ENCODE measurements around the gene OR56A5. TPM values are rescaled to one million over a fixed set of nuclear protein-coding genes. Genes with fewer than 3 reads are reported as not detected.

OR56A5 gene
- total and polyA plus RNA-seq, 2 donors (not counting 3 experiments of a cell fraction or from before 2014, with no cell fraction given), result not detected

DNA sequence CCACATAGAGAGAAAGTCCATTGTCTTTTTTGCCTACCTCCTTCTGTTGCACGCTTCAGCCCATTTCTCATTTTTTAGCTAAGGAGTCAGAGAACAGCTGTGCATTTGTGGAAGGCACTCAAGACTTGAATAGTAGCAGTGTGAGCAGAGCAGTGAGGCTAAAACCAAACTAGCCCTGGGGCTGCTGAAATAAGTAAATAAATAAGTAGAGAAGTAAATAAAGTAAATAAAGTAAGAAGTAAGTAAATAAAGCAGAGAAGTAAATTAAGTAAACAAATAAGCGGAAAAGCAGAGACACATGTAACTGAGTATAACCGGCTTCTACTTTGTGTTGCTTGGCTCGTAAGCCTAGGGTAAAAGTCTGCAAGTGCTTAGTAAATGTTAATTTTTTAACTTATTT is 20.9 kb upstream of the OR56A5 start:
- intact Hi-C loops (cut with micrococcal nuclease) (no loop called here), dilution Hi-C loops (cut with MboI; ENCODE audit: extremely low pct_ligation_motif_present, low sequenced_read_pairs) (no loop called here)
- Histone ChIP-seq H4K20me1 (replicated peaks; ENCODE audit: control insufficient read depth, extremely low read depth, insufficient read depth, low read length) (no peaks in the 10 kb centered on the region), H3K4me1 (ENCODE audit: control insufficient read depth, extremely low read depth, insufficient read depth, low read length) (no peaks in the 10 kb centered on the region), H2AFZ (ENCODE audit: low read depth, low read length) (no peak overlapping the region), H3K9me3 (replicated peaks; ENCODE audit: control insufficient read depth, insufficient read depth, low read length) (no peaks in the 10 kb centered on the region), H3K27ac (ENCODE audit: insufficient read depth, low read depth, low read length) (no peak overlapping the region), H3K4me2 (ENCODE audit: insufficient read depth, low read length) (no peak overlapping the region), H3K79me2 (ENCODE audit: control insufficient read depth, insufficient read depth, low read length) (no peaks in the 10 kb centered on the region), H3K9ac (replicated peaks; ENCODE audit: extremely low read depth, insufficient read depth, low read length) (no peak overlapping the region), H3K27me3 (ENCODE audit: control insufficient read depth in 2 of 2, insufficient read depth in 2 of 2, low read length in 2 of 2) (no peaks in the 10 kb centered on the region), H3K36me3 (ENCODE audit: control insufficient read depth in 2 of 2, extremely low read depth in 1 of 2, insufficient read depth in 2 of 2, low read length in 2 of 2) (no peaks in the 10 kb centered on the region), H3K4me3 (replicated peaks in 1 of 3; ENCODE audit: insufficient read depth in 1 of 3, low read depth in 1 of 3, low read length in 3 of 3) (no peak overlapping the region), H3K9me1 (replicated peaks; ENCODE audit: control insufficient read depth, extremely low read depth, insufficient read depth, low read length) (no peaks in the 10 kb centered on the region)
- no peak for FAIRE-seq
- CTCF ChIA-PET, result interaction anchor here (1.4 kb wide), 1 partner anchor 374 kb away, joined by 3 read pairs; no protein-coding TSS in a partner anchor
- no peak for DNase-seq (ENCODE audit: low read depth, low spot score)
- TF ChIP-seq POLR2AphosphoS5 (IDR thresholded peaks at IDR 0.05; ENCODE audit: insufficient read depth, low read depth, low read length), result no peak
- TF ChIP-seq, protein P1, sequence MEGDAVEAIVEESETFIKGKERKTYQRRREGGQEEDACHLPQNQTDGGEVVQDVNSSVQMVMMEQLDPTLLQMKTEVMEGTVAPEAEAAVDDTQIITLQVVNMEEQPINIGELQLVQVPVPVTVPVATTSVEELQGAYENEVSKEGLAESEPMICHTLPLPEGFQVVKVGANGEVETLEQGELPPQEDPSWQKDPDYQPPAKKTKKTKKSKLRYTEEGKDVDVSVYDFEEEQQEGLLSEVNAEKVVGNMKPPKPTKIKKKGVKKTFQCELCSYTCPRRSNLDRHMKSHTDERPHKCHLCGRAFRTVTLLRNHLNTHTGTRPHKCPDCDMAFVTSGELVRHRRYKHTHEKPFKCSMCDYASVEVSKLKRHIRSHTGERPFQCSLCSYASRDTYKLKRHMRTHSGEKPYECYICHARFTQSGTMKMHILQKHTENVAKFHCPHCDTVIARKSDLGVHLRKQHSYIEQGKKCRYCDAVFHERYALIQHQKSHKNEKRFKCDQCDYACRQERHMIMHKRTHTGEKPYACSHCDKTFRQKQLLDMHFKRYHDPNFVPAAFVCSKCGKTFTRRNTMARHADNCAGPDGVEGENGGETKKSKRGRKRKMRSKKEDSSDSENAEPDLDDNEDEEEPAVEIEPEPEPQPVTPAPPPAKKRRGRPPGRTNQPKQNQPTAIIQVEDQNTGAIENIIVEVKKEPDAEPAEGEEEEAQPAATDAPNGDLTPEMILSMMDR (IDR thresholded peaks at IDR 0.05; ENCODE audit: extremely low read depth in 1 of 2, insufficient read depth in 1 of 2, low read depth in 1 of 2, low read length in 2 of 2), result no peak
- no TSS peak for BruUV-seq (replicated peaks)
- POLR2A ChIA-PET, result no interaction called here

DNA sequence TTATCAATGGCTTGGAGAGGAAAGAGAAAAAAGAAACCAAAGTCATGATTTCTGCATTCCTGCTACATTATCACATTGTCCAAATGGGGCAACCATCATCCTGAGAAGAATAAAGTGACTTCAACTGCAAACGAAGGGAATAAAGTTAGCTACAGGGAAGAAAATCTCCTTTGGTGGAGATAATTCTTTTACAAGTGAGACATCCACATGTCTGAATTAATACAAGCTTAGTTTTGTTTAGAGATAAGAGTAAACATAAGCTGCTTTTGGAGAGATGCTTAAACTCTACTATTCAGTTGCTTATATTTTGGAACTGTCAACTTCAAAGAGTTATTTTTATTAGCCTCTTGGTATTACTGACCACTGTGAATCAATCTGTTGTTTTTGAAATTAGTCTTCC is 18.6 kb upstream of the OR56A5 start, which contains the start of gene OR52L1:
TSS of gene OR52L1 (minus strand) at position 101 of the 400 bp plus-strand sequence. CDS start at position 46, 55 bp downstream.
- dilution Hi-C loops (cut with MboI; ENCODE audit: extremely low pct_ligation_motif_present, low sequenced_read_pairs), result no loop called here
- H2AFZ ChIP-seq (ENCODE audit: low read depth, low read length), result no peak within 1 kb of the TSS
- no peaks in the 10 kb centered on the region for H3K9me3 ChIP-seq (replicated peaks; ENCODE audit: control insufficient read depth, insufficient read depth, low read length)
- H3K36me3 ChIP-seq (ENCODE audit: control insufficient read depth in 2 of 2, extremely low read depth in 1 of 2, insufficient read depth in 2 of 2, low read length in 2 of 2), result no peaks in the 10 kb centered on the region
- no peak within 1 kb of the TSS for H3K27ac ChIP-seq (ENCODE audit: insufficient read depth, low read depth, low read length)
- TF ChIP-seq POLR2AphosphoS5 (IDR thresholded peaks at IDR 0.05; ENCODE audit: insufficient read depth, low read depth, low read length) (no peak), JUN (IDR thresholded peaks at IDR 0.05; ENCODE audit: borderline replicate concordance, insufficient read depth, insufficient read length, low read depth) (no peak)
- H3K9me1 ChIP-seq (replicated peaks; ENCODE audit: control insufficient read depth, extremely low read depth, insufficient read depth, low read length), result no peaks in the 10 kb centered on the region
- no peaks in the 10 kb centered on the region for H3K79me2 ChIP-seq (ENCODE audit: control insufficient read depth, insufficient read depth, low read length)
- no peaks in the 10 kb centered on the region for H3K27me3 ChIP-seq (ENCODE audit: control insufficient read depth in 2 of 2, insufficient read depth in 2 of 2, low read length in 2 of 2)
- no peaks in the 10 kb centered on the region for H3K4me1 ChIP-seq (ENCODE audit: control insufficient read depth, extremely low read depth, insufficient read depth, low read length)
- intact Hi-C loops (cut with micrococcal nuclease), result no loop called here
- BruUV-seq (replicated peaks), result no TSS peak
- no peaks in the 10 kb centered on the region for H4K20me1 ChIP-seq (replicated peaks; ENCODE audit: control insufficient read depth, extremely low read depth, insufficient read depth, low read length)
- no peak within 1 kb of the TSS for H3K4me3 ChIP-seq (replicated peaks in 1 of 3; ENCODE audit: insufficient read depth in 1 of 3, low read depth in 1 of 3, low read length in 3 of 3)
- DNase-seq (ENCODE audit: low read depth, low spot score) (no peak), FAIRE-seq (no peak)
- ChIA-PET POLR2A (no interaction called here), CTCF (interaction anchor here (1.2 kb wide), 1 partner anchor 376 kb away, joined by 4 read pairs; no protein-coding TSS in a partner anchor)
- no peak within 1 kb of the TSS for H3K9ac ChIP-seq (replicated peaks; ENCODE audit: extremely low read depth, insufficient read depth, low read length)
- no peak within 1 kb of the TSS for H3K4me2 ChIP-seq (ENCODE audit: insufficient read depth, low read length)

Data from endothelial cell of umbilical vein (primary cell).